GM18502 (cell line): Measurements from ENCODE around the gene SLC16A4.
"Not testable (repeated sequence)": the region's sequence is repeated elsewhere in the genome, so short reads cannot be mapped to it uniquely, and the experiment has no call there.

Source experiments
- ATAC-seq: cut with Tn5 transposase; IDR thresholded peaks from one replicate; pipeline ENCODE4 v1.9.1; 2021; ENCODE audit warnings: mild to moderate bottlenecking; ENCODE audit not compliant: unreplicated experiment, poor library complexity

SLC16A4 gene

DNA sequence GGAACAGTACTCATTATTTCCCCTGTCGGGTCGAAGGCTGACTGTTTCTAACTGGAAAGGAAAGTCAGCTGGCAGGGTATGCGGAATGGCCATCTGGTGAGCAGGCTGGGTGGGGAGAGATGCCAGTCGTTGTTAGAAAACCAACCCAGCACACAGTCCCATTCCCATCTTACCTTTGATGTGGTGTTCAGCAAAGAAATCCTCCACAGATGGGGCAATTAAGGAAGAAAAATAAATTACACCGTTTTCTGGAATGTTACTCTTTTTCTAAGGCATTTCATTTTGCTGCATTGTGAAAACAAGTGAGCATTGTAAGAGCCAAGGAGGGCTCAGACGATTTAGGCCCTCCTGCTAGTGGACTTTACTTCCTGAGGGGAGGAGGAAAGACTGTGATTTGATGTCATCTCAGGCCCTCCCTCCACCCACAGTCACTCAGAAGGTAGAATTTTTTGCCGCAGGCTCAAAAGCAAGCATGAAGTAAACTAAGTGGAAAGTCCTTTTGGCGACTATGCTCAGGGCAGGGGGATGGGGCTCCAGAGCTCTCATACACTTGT is at the start of gene SLC16A4:
Gene SLC16A4, minus strand, starts transcription at position 335 of the 554 bp plus-strand sequence. CDS start 1,703 bp downstream, outside the sequence.
- no peak for ATAC-seq

DNA sequence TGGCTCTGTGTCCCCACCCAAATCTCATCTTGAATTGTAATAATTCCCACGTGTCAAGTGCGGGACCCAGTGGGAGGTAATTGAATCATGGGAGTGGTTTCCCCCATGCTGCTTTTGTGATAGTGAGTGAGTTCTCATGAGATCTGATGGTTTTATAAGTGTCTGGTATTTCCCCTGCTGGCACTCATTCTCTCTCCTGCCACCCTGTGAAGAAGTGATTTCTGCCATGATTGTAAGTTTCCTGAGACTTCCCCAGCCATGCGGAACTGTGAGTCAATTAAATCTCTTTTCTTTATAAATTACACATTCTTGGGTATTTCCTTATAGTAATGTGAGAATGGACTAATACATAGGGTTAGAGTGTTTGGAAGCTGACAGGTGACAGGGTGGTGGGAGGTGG is 49.0 kb upstream of the SLC16A4 start:
- not testable (repeated sequence) for ATAC-seq

DNA sequence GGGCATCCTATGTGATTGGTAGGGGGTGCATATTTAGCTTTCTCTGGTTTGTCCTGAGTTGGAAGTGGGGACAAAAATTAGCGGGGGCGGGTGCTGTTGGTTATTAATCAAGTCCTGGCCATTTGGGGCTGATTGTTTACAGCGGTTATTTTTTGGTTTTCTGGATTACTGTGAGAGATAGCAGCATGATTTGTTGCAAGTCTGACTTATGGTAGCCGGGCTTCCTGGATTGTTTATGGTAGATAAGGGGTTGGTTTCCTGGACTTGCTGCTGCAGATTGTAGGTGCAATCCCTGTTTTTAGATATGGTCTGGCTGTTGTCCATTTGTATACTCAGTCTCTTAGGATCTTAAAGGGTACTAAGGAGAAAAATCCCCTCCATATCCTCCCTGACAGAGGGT is 48.1 kb upstream of the SLC16A4 start:
- ATAC-seq, result no peak

DNA sequence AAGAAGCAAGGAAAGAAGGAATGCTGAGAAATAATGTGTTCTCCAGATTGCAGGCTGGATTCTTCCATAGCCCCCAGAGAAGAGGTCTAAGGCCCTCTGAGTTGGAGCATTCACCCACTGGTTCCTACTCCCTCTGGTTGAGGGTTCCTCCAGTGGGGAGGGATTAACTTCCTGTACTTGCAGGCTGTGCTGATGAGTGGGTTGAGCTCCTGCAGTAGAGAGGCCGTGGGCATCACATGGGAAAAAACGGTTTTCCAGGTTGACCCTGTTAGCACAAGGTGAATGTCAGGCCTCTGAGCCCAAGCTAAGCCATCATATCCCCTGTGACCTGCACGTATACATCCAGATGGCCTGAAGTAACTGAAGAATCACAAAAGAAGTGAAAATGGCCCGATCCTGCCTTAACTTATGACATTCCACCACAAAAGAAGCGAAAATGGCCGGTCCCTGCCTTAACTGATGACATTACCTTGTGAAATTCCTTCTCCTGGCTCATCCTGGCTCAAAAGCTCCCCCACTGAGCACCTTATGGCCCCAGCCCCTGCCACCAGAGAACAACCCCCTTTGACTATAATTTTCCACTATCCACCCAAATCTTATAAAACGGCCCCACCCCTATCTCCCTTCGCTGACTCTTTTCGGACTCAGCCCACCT is 46.9 kb upstream of the SLC16A4 start:
- not testable (repeated sequence) for ATAC-seq

GRCh38 chr1:110436635-110437034 is 45.8 kb upstream of the SLC16A4 start:
- ATAC-seq, result no peak

- no peak for ATAC-seq
These were observed 44.1 kb upstream of the SLC16A4 start for GRCh38 chr1:110434946-110435345.

GRCh38 chr1:110433803-110434202 is 43.0 kb upstream of the SLC16A4 start:
- no peak for ATAC-seq

DNA sequence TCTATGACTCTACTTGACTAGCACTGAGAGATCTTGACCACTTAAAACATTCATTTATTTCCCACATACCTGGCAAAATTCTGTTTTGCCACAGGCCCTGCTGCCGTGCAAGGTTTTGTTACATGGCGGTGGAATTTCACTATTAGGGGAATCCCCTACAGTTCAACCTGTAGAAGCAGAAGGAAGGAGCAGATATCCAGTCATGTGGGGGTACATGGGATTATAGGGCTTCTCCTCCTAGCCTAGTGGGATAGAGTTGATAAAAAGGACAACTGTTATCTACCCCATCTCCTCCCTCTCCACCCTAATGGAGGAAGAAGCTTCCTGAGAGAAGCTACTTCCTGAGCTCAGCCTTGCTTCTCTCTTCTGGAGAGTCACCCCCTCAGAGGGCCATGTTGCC is 42.4 kb upstream of the SLC16A4 start:
- no peak for ATAC-seq

DNA sequence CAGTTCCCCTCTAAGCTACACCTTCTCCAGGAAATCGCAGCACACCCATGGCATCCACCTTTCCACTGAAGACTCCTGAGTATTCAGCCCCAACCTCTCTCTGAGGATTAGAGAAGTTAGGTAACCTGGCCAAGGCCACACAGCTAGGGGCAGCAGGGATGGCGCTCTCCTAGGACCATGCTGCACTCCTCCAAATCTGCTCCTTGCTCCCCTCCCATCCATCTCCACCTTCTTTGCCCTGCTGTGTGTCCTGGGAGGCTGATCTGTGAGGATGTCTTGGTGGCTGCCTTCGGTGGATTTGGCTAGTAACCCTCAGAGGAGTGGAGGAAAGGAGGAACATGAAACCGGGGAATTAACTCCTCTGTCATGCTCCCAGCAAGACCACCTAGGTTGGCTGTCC is 40.1 kb upstream of the SLC16A4 start:
- no peak for ATAC-seq

DNA sequence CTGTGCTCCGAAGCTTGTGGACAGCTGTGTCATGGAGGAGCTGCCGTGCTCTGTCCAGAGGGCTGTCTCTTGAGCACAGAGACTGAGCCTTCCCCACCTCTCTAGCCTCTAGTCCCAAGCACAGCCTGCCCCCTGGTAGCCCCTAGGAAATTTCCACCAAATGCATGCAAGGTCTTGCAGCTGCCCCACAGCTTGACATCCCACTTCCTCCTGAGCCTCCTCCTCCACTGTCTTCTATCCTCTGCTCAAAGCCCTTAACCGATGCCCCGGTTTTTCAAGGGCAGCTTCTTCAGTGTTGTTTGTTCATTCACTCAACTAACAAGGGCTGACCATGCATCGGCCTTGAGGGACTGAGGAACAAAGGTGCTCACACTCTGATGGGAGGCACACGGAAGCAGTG is 39.5 kb upstream of the SLC16A4 start:
- ATAC-seq, result no peak

- ATAC-seq, result no peak
These were observed 38.1 kb upstream of the SLC16A4 start for GRCh38 chr1:110428946-110429345.

DNA sequence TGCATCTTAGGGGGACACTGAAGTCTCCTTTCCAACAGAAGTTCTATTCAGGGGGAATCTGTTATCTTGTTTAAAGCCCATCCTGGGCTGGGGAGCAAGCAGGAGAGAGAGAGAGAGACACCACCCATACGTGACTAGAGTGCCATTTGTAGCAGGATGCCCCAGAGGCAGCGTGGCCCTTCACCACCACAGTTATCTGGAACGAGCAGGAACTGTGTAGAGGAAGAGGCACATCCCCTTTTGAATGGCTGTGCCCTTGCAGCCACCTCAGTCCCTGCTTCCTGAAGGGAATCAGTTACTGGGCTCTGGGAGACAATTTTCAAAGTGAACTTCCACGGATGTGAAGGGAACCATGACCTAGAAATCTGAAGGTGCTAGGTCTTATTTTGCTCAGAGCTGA is 36.0 kb upstream of the SLC16A4 start:
- no peak for ATAC-seq

DNA sequence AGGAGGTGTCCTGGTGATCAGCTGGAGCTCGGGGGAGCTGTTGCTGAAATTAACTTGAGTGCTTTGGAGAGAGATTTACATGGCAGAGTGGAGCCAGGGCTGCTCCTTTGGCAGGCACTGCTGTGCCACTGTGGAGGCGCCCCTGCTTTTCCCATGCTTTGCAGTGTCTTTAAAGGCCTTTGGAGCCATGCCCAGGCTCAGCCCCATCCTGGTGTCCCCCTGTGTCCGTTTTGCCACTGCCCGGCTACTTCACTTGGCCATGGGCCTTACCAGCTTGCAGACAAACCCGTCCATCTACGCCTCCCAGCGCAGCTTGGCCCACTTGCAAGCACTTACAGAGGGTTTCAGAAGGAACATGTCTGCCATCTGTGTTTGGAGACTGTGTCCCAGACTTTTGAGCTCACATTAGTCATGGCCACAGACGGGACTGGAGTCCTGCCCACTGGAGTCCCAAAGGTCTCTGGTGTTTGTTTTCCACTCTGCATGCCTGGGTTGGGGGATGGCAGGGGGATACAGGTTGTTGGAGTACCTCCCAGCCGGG is 34.9 kb upstream of the SLC16A4 start:
- ATAC-seq, result no peak

DNA sequence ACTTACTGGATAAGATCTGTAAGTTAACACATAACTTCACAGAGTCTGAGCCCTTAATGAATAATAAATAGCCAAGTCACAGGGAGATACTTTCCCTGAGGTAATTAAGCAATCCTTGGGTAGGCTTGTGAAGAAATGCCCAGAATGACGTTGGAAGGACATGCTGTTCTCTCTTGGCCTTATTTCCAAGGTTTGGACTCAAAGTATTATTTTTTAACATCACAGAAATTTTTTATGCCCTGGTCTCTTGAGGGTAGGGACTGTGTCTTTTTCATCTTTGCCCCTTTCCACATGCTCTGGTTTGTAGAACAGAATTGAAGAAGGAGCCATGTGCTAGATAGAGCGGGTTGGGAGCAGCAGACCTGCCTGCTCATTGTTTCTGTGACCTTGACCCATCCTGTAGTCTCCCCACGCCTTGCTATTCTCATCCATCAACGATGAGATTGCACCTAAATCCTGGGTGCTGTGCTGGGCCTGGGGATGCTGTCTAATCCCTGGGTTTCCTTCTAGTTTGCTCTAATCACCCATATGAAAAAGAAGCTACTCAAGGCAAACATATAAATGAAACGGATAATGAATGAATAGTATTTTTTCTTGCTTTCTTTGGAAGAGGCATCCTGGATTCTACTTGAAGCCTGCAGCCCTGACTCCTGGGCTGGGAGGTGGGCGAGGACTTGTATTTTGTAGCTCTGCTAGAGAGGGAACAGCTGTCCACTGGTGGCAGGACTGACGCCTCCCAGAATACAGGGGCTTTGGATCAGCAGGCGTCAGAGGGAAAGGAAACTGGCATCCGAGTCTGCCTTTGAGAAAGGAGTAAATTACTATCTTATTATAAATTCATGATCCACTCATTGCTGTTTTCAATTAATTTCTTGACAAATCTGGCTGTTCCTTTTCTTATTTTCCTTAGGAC is 34.1 kb upstream of the SLC16A4 start:
- no peak for ATAC-seq

DNA sequence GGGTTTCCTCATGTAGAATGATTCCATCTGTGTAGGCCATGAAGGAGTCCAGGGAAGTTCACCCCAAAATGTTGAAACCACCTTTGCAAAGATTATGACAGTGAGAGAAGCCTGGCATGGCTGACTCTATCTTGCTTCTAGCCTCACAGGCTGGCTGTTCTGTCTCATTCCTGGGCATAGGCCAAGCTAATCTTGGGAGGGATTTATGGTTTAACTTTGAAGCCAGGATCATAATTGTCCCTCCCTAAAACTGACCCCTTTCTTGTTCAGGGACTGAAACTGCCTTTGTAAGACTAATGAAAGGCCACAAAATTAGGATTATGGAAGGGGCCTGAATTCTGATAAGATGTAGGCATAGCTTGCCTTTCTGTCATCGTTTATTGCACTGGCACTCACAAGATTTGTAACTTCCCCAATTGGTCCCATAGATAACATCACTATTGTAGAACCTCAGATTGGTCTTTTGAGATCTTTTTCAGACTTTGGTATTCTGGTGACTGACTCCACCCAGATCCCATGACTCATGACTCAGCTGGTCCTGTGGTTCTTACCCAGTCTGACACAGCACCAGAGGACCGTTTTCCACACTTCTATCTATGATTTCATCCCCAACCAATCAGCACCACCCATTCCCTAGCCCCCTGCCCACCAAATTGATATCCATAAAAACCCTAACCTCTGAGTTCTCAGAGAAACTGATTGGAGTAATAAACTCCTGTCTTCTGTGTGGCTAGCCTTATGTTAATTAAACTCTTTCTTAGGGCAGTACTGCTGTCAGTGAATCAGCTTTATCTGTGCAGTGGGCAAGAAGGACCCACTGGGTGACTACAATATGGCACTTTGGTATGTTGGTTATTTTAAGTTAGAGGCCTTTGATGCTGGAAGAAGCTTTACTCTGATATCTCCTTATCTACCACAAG is 30.3 kb upstream of the SLC16A4 start:
- ATAC-seq, result no peak

GRCh38 chr1:110420023-110420662 is 29.3 kb upstream of the SLC16A4 start:
- ATAC-seq, result no peak

DNA sequence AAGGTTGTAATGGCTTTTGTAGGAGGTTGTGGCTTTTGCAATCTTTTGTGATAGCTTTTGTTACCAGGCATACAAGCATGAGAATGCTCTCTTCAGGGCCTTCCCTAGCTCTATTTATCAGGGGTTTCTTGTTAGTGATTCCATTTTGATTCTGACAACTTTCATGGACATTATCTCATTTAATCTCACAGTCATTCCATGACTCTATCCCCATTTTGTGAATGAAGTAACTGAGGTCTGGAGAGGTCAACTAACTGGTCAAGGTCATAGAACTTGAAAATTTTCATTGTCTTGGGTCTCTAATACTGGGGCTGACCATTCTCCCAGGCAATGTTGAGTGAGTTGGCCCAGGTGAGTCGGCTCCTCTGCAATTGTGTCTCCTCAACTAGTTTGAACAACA is 27.9 kb upstream of the SLC16A4 start:
- no peak for ATAC-seq

DNA sequence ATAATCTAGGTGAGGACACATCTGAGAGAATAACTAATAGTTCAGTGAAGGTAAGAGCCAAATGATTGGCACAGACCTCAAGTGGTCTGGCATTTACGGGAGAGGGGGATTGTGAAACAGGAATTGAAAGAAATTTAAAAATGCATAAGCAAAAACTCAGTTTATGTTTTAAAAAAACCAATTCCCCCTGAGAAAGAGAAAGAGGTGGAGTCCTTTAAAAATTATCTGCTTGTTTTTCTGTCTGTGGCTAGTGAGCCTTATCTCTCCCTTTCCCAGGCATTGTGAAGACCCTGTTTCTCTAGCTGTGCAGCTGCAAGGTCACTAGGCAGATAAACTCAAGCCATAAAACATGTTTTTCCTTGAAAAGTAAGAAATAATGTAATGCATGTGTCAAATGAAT is 22.2 kb upstream of the SLC16A4 start:
- not testable (repeated sequence) for ATAC-seq

DNA sequence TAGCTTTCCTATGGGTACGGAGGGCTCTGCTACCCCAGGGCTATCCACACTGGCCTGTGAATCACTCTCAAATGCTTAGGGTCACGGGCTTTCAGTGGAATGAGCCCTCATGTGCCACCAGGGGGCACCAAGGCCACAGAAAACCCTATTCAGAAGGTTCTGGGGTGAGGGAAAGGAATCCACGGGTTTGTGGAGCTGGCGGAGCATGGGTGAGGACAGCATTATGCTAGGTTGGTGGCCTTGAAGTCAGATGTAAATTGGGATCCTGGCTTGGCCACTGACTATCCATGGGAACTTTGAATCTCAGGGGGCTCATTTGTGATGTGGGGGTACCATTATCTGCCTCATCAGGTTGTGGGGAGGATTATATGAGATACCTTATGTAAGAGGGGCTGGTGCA is 21.8 kb upstream of the SLC16A4 start:
- ATAC-seq, result no peak
